Uterus (tissue), 2 donors: ENCODE measurements around the gene FOSL2.

Experiments used
- CTCF ChIP-seq, 4 experiments: fragments of 200-600 bp in 2 of 4; fragments of 450-650 bp in 2 of 4; sonication (generic) in 2 of 4; IDR thresholded peaks; one replicate each; pipeline ENCODE4 v1.5.1; 2016 to 2019; ENCODE audit warnings: antibody characterized with exemption in 4 of 4, mild to moderate bottlenecking in 2 of 4, moderate library complexity in 1 of 4
- POLR2A ChIP-seq, 2 donors: fragments of 450-650 bp; IDR thresholded peaks; one replicate each; pipeline ENCODE4 v1.6.1; 2016; ENCODE audit warnings: antibody characterized with exemption in 2 of 2, mild to moderate bottlenecking in 1 of 2, moderate library complexity in 1 of 2

- no peak for TF ChIP-seq CTCF (IDR thresholded peaks at IDR 0.05)
- no peak for TF ChIP-seq POLR2A (IDR thresholded peaks at IDR 0.05)
Observed at GRCh38 chr2:28366149-28366495, 26.5 kb upstream of the FOSL2 start.
